Breast epithelium (tissue), 3 donors: ENCODE measurements around the gene TMEM234.

Experiments
- CTCF ChIP-seq, 3 donors: fragments of 450-650 bp; IDR thresholded peaks; one replicate each; pipeline ENCODE4 v1.5.1; 2016 to 2017; ENCODE audit warnings: antibody characterized with exemption in 3 of 3, mild to moderate bottlenecking in 3 of 3, moderate library complexity in 3 of 3
- POLR2A ChIP-seq: fragments of 450-650 bp; IDR thresholded peaks from one replicate; pipeline ENCODE4 v1.6.1; 2016; ENCODE audit warnings: antibody characterized with exemption, mild to moderate bottlenecking, moderate library complexity
- POLR2AphosphoS5 ChIP-seq, 3 donors: sonication (generic); formaldehyde crosslinking; IDR thresholded peaks; one replicate each; pipeline ENCODE4 v1.6.1; 2017; ENCODE audit warnings: antibody characterized with exemption in 3 of 3

GRCh38 chr1:32199043-32199716 is 23.0 kb downstream of the TMEM234 start:
- TF ChIP-seq CTCF (IDR thresholded peaks at IDR 0.05) = no peak
- no peak for TF ChIP-seq POLR2AphosphoS5 (IDR thresholded peaks at IDR 0.05)
- TF ChIP-seq POLR2A = no peak
